Sigmoid colon (tissue), 7 donors: ENCODE results near the gene SNX1. TPM values are rescaled to one million over a fixed set of nuclear protein-coding genes. Genes with fewer than 3 reads are reported as not detected.
"Not testable (repeated sequence)": the region's sequence is repeated elsewhere in the genome, so short reads cannot be mapped to it uniquely, and the experiment has no call there.

Experiments used
- DNase-seq: peaks from one replicate; pipeline ENCODE4 v3.0.0-alpha.2; 2019
- H3K27ac ChIP-seq, 4 donors: fragments of 200-600 bp; sonication (generic); one replicate each; pipeline ENCODE4 v1.5.1; 2016 to 2019; ENCODE audit warnings: mild to moderate bottlenecking in 1 of 4
- H3K27me3 ChIP-seq, 3 donors: fragments of 200-600 bp; sonication (generic); one replicate each; pipeline ENCODE4 v1.5.1; 2019; ENCODE audit warnings: mild to moderate bottlenecking in 1 of 3
- H3K36me3 ChIP-seq, 4 donors: fragments of 200-600 bp; sonication (generic); one replicate each; pipeline ENCODE4 v1.5.1; 2016 to 2019
- H3K4me1 ChIP-seq, 4 donors: fragments of 200-600 bp; sonication (generic); one replicate each; pipeline ENCODE4 v1.5.1; 2017 to 2019
- H3K4me3 ChIP-seq, 4 donors: fragments of 200-600 bp; sonication (generic); one replicate each; pipeline ENCODE4 v1.5.1; 2017 to 2019; ENCODE audit warnings: mild to moderate bottlenecking in 2 of 4, moderate library complexity in 1 of 4
- H3K9me3 ChIP-seq, 4 donors: fragments of 200-600 bp in 3 of 4; sonication (generic) in 3 of 4; one replicate each; pipeline versions ENCODE4 v1.5.1 to v1.6.1; 2013 to 2019
- EP300 ChIP-seq, 4 donors: sonication (generic); formaldehyde crosslinking; IDR thresholded peaks; one replicate each; pipeline ENCODE4 v1.6.1; 2017; ENCODE audit warnings: antibody characterized with exemption in 4 of 4
- POLR2A ChIP-seq, 2 donors: fragments of 450-650 bp; IDR thresholded peaks; one replicate each; pipeline ENCODE4 v1.6.1; 2016; ENCODE audit warnings: antibody characterized with exemption in 2 of 2, mild to moderate bottlenecking in 2 of 2, moderate library complexity in 2 of 2
- POLR2AphosphoS5 ChIP-seq, 4 donors: sonication (generic); formaldehyde crosslinking; IDR thresholded peaks; one replicate each; pipeline ENCODE4 v1.6.1; 2017; ENCODE audit warnings: antibody characterized with exemption in 4 of 4
- WGBS, 2 donors: extraction: QIAGEN DNeasy Blood & Tissue Kit; methylation state at CpG; one replicate each; pipeline ENCODE4 v1.1.7; 2013; 5-methylcytosine and 5-hydroxymethylcytosine counted together
- intact Hi-C: fragments of 100-400 bp; cut with DNase I; formaldehyde crosslinking; loops from one replicate; pipeline ENCODE4 v1.15.1; 2023
- polyA plus RNA-seq, 3 donors: library from polyadenylated mRNA; stranded (reverse); fragments of 200-250 nt; gene quantifications; one replicate each; pipeline ENCODE4 v1.2.3, GENCODE V29; 2013
- total RNA-seq, 4 donors: library from RNA; depleted of rRNA; stranded (reverse); fragments of >200 nt; gene quantifications; one replicate each; pipeline ENCODE4 v1.1.0, GENCODE V29; 2016
- TF ChIP-seq, protein P1 (sequence below), 4 experiments: fragments of 450-650 bp in 3 of 4; fragments of 200-600 bp in 1 of 4; IDR thresholded peaks; one replicate each; pipeline ENCODE4 v1.5.1; 2016 to 2019; ENCODE audit warnings: antibody characterized with exemption in 4 of 4, mild to moderate bottlenecking in 3 of 4, moderate library complexity in 2 of 4
- donor health status: healthy with polysubstance abuse.
- donor health status: Bipolar disorder and iron deficiency.
- donor health status: healthy.

The SNX1 gene
- total and polyA plus RNA-seq, 7 donors: 70.3 to 88.1 (median 75.1) TPM

- Histone ChIP-seq H3K4me3 (no peak overlapping the region), H3K27ac (peak overlapping the region in 3 of 4 donors; percentile 9 to 73 (median 70)), H3K27me3 (no peaks in the 10 kb centered on the region), H3K4me1 (peaks cover 0 to 37% (median 27%) of the 10 kb centered on the region in 4 donors), H3K36me3 (peaks cover 0 to 20% (median 3%) of the 10 kb centered on the region in 4 donors), H3K9me3 (no peaks in the 10 kb centered on the region)
- TF ChIP-seq, protein P1, sequence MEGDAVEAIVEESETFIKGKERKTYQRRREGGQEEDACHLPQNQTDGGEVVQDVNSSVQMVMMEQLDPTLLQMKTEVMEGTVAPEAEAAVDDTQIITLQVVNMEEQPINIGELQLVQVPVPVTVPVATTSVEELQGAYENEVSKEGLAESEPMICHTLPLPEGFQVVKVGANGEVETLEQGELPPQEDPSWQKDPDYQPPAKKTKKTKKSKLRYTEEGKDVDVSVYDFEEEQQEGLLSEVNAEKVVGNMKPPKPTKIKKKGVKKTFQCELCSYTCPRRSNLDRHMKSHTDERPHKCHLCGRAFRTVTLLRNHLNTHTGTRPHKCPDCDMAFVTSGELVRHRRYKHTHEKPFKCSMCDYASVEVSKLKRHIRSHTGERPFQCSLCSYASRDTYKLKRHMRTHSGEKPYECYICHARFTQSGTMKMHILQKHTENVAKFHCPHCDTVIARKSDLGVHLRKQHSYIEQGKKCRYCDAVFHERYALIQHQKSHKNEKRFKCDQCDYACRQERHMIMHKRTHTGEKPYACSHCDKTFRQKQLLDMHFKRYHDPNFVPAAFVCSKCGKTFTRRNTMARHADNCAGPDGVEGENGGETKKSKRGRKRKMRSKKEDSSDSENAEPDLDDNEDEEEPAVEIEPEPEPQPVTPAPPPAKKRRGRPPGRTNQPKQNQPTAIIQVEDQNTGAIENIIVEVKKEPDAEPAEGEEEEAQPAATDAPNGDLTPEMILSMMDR (IDR thresholded peaks at IDR 0.05): no peak
- TF ChIP-seq EP300 (IDR thresholded peaks at IDR 0.05) (no peak), POLR2AphosphoS5 (IDR thresholded peaks at IDR 0.05) (no peak), POLR2A (IDR thresholded peaks at IDR 0.05) (no peak)
- whole genome bisulfite sequencing, 2 donors: 40 to 77% methylated on average over 2 of the region's 2 CpGs
- intact Hi-C loops: no loop called here
- no peak for DNase-seq
Measured at GRCh38 chr15:64072812-64073211, 23.0 kb upstream of the SNX1 start.

DNA sequence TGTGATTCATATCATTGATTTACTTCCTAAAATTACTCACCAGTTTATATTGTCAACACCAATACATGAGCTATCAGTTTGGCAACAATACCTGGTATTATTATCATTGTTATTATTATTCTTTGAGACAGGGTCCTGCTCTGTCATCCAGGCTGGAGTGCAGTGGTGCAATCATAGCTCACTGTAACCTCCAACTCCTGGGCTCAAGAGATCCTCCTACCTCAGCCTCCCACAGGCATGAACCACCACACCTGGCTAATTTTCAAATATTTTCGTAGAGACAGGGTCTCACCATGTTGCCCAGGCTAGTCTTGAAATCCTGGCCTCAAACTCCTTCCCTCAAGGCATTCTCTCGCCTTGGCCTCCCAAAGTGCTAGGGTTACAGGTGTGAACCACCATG lies 22.3 kb upstream of the SNX1 start:
- intact Hi-C loops, DNase-seq, H3K27me3 ChIP-seq, H3K4me3 ChIP-seq, H3K9me3 ChIP-seq, H3K27ac ChIP-seq: not testable (repeated sequence)
- peaks cover 0 to 23% (median 5%) of the 10 kb centered on the region in 4 donors for H3K36me3 ChIP-seq
- peaks cover 0 to 30% (median 22%) of the 10 kb centered on the region in 4 donors for H3K4me1 ChIP-seq
- 96 to 97% methylated on average over 2 of the region's 2 CpGs for WGBS, 2 donors

DNA sequence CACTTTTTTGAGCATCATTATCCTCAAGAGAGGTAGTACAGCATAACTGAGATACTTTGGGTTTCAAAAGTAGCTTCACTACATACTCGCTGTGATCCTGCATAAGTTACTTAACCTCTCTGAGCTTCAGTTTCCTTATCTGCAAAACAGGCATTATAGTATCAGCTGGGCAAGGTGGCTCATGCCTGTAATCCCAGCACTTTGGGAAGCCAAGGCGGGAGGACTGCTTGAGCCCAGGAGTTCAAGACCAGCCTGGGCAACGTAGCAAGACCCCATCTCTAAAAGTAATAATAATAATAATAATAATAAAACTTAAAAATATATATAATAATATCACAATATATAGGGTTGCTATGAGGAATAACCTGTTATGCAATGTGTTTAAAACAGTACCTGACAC lies 13.0 kb upstream of the SNX1 start:
- no peaks in the 10 kb centered on the region for H3K9me3 ChIP-seq
- H3K4me1 ChIP-seq: no peaks in the 10 kb centered on the region
- TF ChIP-seq POLR2AphosphoS5 (IDR thresholded peaks at IDR 0.05) (no peak), POLR2A (IDR thresholded peaks at IDR 0.05) (no peak), EP300 (IDR thresholded peaks at IDR 0.05) (no peak)
- TF ChIP-seq, protein P1 (IDR thresholded peaks at IDR 0.05): no peak
- H3K4me3 ChIP-seq: no peak overlapping the region
- DNase-seq: no peak
- intact Hi-C loops: no loop called here
- WGBS, 2 donors: 80 to 85% methylated on average over 3 of the region's 3 CpGs
- no peaks in the 10 kb centered on the region for H3K27me3 ChIP-seq
- peaks cover 2 to 78% (median 18%) of the 10 kb centered on the region in 4 donors for H3K36me3 ChIP-seq
- no peak overlapping the region for H3K27ac ChIP-seq

DNA sequence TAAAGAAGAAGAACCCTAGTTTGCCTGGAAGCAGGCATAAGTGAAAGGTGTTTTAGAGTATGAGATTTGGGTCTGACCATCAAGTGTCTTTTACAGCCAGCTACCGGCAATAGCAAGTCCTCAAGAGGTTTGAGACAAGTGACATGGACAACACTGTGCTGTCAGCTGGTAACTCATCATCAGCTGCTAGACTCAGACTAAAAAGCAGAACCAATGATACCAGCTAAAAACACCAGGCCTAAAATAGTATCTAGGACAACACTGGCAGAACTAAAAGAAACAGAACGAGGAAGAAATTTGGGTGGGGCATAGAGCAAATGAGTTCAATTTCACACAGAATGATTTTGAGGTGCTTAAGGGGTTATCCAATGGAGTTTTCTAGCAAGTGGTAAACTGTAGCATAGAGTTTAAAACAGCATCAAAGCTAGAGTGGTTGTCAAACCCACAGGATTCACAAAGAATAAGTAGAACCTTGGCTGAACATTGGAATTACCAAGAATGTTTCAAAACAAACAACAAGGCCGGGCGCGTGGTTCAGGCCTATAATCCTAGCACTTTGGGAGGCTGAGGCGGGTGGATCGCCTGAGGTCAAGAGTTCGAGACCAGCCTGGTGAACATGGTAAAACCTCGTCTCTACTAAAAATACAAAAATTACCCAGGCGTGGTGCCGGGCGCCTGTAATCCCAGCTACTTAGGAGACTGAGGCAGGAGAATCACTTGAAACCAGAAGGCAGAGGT lies 6.1 kb upstream of the SNX1 start:
- intact Hi-C loops: no loop called here
- TF ChIP-seq EP300 (IDR thresholded peaks at IDR 0.05) (no peak), POLR2AphosphoS5 (IDR thresholded peaks at IDR 0.05) (peak in 1 of 4 donors; percentile 8)
- no peak for DNase-seq
- Histone ChIP-seq H3K27ac (peak overlapping the region in 3 of 4 donors; percentile 5 to 43 (median 36)), H3K4me3 (no peak overlapping the region), H3K27me3 (no peaks in the 10 kb centered on the region), H3K9me3 (no peaks in the 10 kb centered on the region), H3K36me3 (peaks cover 4 to 49% (median 6%) of the 10 kb centered on the region in 4 donors), H3K4me1 (peaks cover 0 to 25% (median 16%) of the 10 kb centered on the region in 4 donors)
- 75 to 77% methylated on average over 12 of the region's 12 CpGs for WGBS, 2 donors

DNA sequence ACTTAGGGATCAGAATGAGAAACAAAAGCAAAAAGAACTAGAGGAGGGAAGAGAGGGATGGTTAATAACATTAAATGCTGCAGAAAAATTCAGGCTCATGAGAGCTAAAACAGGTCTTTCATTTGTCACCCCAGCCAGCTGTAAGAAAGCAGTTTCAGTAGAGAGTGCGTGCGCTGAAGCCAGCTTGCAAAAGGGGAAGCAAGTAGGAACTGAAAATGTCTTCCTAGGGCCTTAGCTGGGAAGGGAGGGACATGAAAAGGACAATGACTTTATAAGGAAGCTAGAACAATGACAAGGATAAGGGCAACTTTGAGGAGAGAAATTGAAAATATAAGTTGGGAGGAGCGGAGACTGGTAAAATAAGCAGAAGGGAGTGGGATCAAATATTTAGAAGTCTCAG lies 5.3 kb upstream of the SNX1 start:
- Histone ChIP-seq H3K4me1 (peaks cover 0 to 32% (median 23%) of the 10 kb centered on the region in 4 donors), H3K9me3 (no peaks in the 10 kb centered on the region), H3K27me3 (no peaks in the 10 kb centered on the region), H3K36me3 (peaks cover 0 to 41% (median 6%) of the 10 kb centered on the region in 4 donors), H3K4me3 (no peak overlapping the region), H3K27ac (peak overlapping the region in 2 of 4 donors; percentile 5 to 36)
- TF ChIP-seq POLR2AphosphoS5 (IDR thresholded peaks at IDR 0.05) (no peak), EP300 (IDR thresholded peaks at IDR 0.05) (no peak), POLR2A (IDR thresholded peaks at IDR 0.05) (no peak)
- TF ChIP-seq, protein P1 (IDR thresholded peaks at IDR 0.05): no peak
- intact Hi-C loops: no loop called here
- no peak for DNase-seq
- 70 to 76% methylated on average over 3 of the region's 3 CpGs for WGBS, 2 donors
